Large intestine (tissue), 3 donors: Measurements from ENCODE around the gene CECR2. TPM values are rescaled to one million over a fixed set of nuclear protein-coding genes. Genes with fewer than 3 reads are reported as not detected.
A peak's percentile ranks its signal among the peaks of the same experiment; 100 is the strongest.
"Not testable (repeated sequence)": the region's sequence is repeated elsewhere in the genome, so short reads cannot be mapped to it uniquely, and the experiment has no call there.

Experiments used
- DNase-seq, 2 donors: peaks; one replicate each; pipeline versions ENCODE4 v3.0.0 to v3.0.0-alpha.2; 2013
- H3K27ac ChIP-seq: one replicate; pipeline ENCODE4 v1.5.1; 2013; ENCODE audit warnings: low read length
- H3K27me3 ChIP-seq: 2 replicates; pipeline ENCODE4 v1.6.1; 2013; ENCODE audit warnings: low read length; ENCODE audit not compliant: control insufficient read depth, insufficient read depth
- H3K36me3 ChIP-seq: 2 replicates; pipeline ENCODE4 v1.6.1; 2013; ENCODE audit warnings: low read length; ENCODE audit not compliant: control insufficient read depth, insufficient read depth
- H3K4me1 ChIP-seq: one replicate; pipeline ENCODE4 v1.6.1; 2013; ENCODE audit warnings: low read length; ENCODE audit not compliant: control insufficient read depth, insufficient read depth
- H3K4me3 ChIP-seq: one replicate; pipeline ENCODE4 v1.5.1; 2013; ENCODE audit warnings: low read length
- H3K9me3 ChIP-seq: one replicate; pipeline ENCODE4 v1.6.1; 2013; ENCODE audit warnings: mild to moderate bottlenecking, low read depth, low read length, moderate library complexity; ENCODE audit not compliant: control insufficient read depth
- WGBS: methylation state at CpG from one replicate; pipeline ENCODE4 v1.1.5; 2013; ENCODE audit warnings: low lambda C conversion rate; ENCODE audit not compliant: insufficient coverage; 5-methylcytosine and 5-hydroxymethylcytosine counted together
- polyA plus RNA-seq: library from polyadenylated mRNA; unstranded; fragments of 120-200 nt; gene quantifications from one replicate; pipeline ENCODE4 v1.2.1, GENCODE V29; 2013

Gene CECR2
- polyA plus RNA-seq, 1 donor: 1.7 TPM

DNA sequence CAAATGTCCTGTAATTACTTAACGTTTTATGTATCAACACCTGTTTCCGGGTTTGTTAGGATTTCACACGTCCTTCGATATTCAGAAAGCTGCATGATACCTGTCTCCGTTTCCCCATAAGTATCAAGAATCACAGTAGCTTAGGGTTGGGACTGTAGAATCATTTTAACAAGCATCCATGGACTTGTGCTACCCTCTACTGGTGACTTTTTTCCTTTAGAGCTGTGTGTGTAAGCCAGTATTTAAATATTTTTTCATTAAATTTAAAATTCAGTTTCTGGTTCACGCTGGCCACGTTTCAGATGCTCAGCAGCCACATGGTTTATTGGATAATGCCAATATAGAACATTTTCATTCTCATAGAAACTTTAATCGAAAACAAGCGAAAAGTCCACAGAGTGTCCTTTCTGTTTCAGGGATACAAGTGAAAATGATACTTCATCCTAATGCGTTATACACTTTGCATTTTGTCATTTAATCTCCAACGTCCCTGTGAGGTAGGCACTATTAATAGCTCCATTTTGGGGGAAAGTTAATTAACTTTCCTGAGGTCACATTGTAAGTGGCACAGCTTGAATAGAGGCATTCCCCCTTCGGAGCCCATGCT, 132.5 kb downstream of the CECR2 start:
- peak; percentile 45 to 46 for DNase-seq
- 40% methylated on average over 3 of the region's 12 CpGs for WGBS
- no peak overlapping the region for H3K4me3 ChIP-seq
- no peak overlapping the region for H3K27ac ChIP-seq
- H3K4me1 ChIP-seq: no peaks in the 10 kb centered on the region
- H3K9me3 ChIP-seq: no peaks in the 10 kb centered on the region
- no peaks in the 10 kb centered on the region for H3K36me3 ChIP-seq
- H3K27me3 ChIP-seq: no peaks in the 10 kb centered on the region

DNA sequence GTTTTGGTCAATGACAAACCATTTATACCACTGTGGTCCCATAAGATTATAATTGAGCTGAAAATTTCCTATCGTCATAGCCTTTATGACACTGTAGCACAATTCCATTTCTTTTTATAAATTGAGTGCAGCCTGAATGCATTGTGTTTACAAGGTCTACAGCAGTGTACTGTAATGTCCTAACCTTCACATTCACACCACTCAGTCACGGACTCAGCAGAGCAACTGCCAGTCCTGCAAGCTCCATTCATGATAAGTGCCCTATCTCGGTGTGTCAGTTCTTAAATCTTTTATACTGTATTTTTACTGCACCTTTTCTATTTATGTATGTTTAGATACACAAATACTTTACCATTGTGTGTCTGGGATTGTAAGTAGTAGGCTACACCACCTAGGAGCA, 138.8 kb downstream of the CECR2 start:
- Histone ChIP-seq H3K27me3 (no peaks in the 10 kb centered on the region), H3K36me3 (no peaks in the 10 kb centered on the region)
- no peak for DNase-seq

DNA sequence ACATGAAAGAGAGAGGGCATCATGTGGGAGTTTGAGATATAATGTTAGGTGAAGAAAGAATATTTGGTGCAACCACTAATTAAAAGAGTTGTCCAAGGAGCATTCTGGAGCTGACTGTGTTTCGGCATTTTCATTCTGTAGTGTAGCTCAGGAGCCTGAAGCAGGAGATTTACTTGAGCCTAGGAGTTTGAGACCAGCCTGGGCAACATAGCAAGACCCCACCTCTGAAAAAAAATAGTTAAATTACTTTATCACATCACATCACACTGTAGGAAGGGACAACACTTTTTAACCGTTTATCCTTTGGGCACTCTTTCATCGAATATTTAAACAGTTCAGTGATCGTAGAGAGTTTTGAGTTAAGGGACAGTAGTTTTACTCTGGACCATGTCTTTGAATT, 143.7 kb downstream of the CECR2 start:
- no peak overlapping the region for H3K4me3 ChIP-seq
- no peak overlapping the region for H3K27ac ChIP-seq
- H3K36me3 ChIP-seq: no peaks in the 10 kb centered on the region
- DNase-seq: no peak
- WGBS: 93% methylated on average over 3 of the region's 4 CpGs
- no peaks in the 10 kb centered on the region for H3K27me3 ChIP-seq
- H3K4me1 ChIP-seq: no peaks in the 10 kb centered on the region
- H3K9me3 ChIP-seq: no peaks in the 10 kb centered on the region

More for the DNA sequence above, 138.8 kb downstream of the CECR2 start:
- 100% methylated on average over 1 of the region's 3 CpGs for WGBS
- Histone ChIP-seq H3K4me3 (no peak overlapping the region), H3K4me1 (no peaks in the 10 kb centered on the region), H3K9me3 (no peaks in the 10 kb centered on the region), H3K27ac (no peak overlapping the region)

DNA sequence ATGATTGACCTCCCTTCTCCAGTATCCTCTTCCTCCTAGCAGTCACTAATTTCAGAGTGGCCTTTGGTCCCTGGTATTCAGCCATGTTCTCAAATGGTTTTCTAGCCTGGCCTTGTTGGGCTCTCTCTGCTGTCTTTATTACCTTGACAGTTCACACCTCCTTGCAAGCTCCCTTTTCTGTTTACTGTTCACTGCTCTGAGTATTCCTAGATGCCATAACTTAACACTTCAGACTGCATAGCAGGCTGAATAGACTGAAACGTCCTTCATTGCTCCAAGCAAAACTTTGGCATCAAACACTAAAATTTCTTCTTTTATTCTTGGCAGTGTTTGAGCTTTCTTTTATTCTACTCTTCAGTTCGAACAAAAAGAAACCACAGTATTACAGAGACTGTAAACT, 144.4 kb downstream of the CECR2 start:
- Histone ChIP-seq H3K27ac (no peak overlapping the region), H3K4me1 (no peaks in the 10 kb centered on the region), H3K4me3 (no peak overlapping the region), H3K9me3 (no peaks in the 10 kb centered on the region), H3K36me3 (no peaks in the 10 kb centered on the region), H3K27me3 (no peaks in the 10 kb centered on the region)
- DNase-seq: no peak
- WGBS: 71% methylated on average over 1 of the region's 2 CpGs

DNA sequence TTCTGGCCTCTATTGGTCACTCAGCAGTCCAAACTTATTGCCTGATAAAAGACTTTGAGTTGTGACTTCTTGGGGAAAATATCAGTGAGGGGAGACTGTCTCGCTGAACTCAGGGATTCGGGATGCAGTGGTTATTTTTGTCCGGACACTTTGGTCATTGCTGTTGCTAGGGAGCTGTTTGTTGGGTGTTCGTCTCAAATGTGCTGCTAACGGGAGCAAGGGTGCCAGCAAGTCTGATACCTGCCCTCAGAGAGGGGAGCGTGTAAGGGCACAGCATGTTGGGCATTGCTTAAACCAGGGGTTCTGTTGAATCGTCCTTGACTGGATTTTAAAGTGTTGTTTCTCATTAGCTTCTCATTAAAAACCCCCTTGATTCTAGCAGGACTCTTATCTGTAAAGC, 144.8 kb downstream of the CECR2 start:
- no peak for DNase-seq
- no peaks in the 10 kb centered on the region for H3K4me1 ChIP-seq
- H3K36me3 ChIP-seq: no peaks in the 10 kb centered on the region
- no peak overlapping the region for H3K4me3 ChIP-seq
- no CpG with 5 or more reads among the region's 7 CpGs for WGBS
- no peak overlapping the region for H3K27ac ChIP-seq
- H3K9me3 ChIP-seq: no peaks in the 10 kb centered on the region
- H3K27me3 ChIP-seq: no peaks in the 10 kb centered on the region

DNA sequence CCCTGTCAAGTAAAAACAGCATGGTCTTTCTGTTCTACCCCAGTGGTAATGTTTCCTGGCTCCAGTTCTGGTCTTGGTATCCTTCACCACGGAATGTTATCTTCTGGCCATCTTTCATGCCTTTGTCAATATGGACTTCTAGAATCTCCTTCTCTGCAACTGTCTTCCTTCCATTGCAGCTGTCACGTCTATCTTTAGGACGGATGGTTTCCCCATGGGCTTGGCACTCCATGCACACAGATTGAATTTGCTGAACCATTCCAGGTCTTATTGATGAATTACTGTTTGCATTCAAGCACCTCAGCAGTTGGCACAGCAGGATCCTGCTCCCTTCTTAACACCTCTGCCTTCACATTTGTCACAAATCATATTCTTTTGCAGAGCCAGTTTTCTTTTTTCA, 149.1 kb downstream of the CECR2 start:
- DNase-seq: no peak
- no peaks in the 10 kb centered on the region for H3K27me3 ChIP-seq
- WGBS: no CpG with 5 or more reads among the region's 3 CpGs
- H3K27ac ChIP-seq: no peak overlapping the region
- H3K4me1 ChIP-seq: no peaks in the 10 kb centered on the region
- no peaks in the 10 kb centered on the region for H3K36me3 ChIP-seq
- H3K4me3 ChIP-seq: no peak overlapping the region
- H3K9me3 ChIP-seq: no peaks in the 10 kb centered on the region

DNA sequence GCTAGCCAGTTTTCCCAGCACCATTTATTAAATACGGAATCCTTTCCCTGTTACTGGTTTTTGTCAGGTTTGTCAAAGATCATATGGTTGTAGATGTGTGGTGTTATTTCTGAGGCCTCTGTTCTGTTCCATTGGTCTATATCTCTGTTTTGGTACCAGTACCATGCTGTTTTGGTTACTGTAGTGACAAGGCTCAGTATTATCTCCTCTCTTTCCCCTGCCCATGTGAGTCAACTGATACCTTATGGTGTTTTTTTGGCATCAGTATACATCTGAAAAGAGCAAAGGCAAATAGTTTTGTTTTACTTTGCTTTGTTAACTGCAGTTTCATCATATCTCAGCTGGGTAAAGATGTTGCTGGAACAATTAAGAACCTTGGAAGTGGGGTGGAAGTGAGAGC, 152.7 kb downstream of the CECR2 start:
- not testable (repeated sequence) for DNase-seq, H3K36me3 ChIP-seq, H3K27me3 ChIP-seq, H3K4me1 ChIP-seq, H3K27ac ChIP-seq, H3K9me3 ChIP-seq, H3K4me3 ChIP-seq
- no CpG with 5 or more reads among the region's 1 CpG for WGBS

DNA sequence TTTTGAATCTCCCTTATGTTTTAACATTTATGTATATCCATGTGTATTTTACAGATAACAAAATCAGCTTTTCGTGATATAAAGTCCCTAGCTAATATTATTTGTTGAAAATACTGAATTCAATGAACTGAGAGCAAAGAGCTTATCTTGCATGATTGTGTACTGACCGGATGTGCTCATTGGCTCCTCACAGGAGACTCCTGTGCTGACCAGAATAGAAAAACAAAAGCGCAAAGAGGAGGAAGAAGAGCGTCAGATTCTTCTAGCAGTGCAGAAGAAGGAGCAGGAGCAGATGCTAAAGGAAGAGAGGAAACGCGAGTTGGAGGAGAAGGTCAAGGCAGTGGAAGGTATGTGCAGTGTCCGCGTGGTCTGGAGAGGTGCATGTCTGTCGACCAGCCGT, 154.7 kb downstream of the CECR2 start:
- 79% methylated on average over 3 of the region's 10 CpGs for WGBS
- Histone ChIP-seq H3K27ac (no peak overlapping the region), H3K4me3 (no peak overlapping the region), H3K36me3 (no peaks in the 10 kb centered on the region), H3K27me3 (no peaks in the 10 kb centered on the region), H3K9me3 (no peaks in the 10 kb centered on the region), H3K4me1 (no peaks in the 10 kb centered on the region)
- no peak for DNase-seq

DNA sequence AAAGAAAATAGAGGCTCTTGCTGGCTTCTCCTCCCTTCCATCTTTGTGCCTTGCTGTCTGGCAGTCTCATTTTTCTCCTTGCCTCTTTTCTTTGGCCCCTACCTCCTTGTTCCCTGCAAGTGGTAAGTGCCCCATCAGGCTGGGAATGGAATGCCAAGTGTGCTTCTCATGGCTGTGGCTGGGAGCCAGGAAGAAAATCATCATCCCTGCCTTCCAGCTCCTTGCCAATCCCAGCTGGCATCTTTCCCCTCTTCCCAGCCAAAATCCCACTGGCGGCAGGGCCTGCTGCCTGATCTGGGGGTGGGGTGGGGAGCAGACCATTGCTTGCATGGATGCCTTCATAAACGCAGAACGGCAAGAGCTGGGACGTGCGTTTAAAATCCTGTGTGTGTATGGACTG, 167.0 kb downstream of the CECR2 start:
- Histone ChIP-seq H3K27ac (no peak overlapping the region), H3K27me3 (no peaks in the 10 kb centered on the region), H3K36me3 (no peaks in the 10 kb centered on the region), H3K4me1 (no peaks in the 10 kb centered on the region), H3K4me3 (no peak overlapping the region), H3K9me3 (no peaks in the 10 kb centered on the region)
- no peak for DNase-seq
- 76% methylated on average over 3 of the region's 5 CpGs for WGBS

DNA sequence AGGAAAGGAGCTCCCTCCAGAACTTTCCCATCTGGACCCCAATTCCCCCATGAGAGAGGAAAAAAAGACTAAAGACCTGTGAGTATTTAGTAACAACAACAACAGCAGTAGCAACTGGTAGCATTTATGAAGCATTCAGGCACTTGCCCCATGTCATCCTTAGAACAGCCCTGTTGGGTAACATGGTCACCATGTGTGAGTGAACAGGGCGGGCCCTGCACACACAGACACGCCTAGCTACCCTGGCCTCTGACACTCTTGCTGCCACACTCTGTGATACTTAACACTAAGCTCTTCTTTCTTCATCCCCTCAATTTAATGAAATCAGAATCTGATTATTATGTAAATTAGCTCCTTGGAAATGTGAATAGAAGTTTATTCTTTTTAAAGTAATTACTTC, 167.9 kb downstream of the CECR2 start:
- no peaks in the 10 kb centered on the region for H3K4me1 ChIP-seq
- no peak overlapping the region for H3K4me3 ChIP-seq
- no peaks in the 10 kb centered on the region for H3K36me3 ChIP-seq
- no peaks in the 10 kb centered on the region for H3K27me3 ChIP-seq
- WGBS: no CpG with 5 or more reads among the region's 2 CpGs
- H3K9me3 ChIP-seq: no peaks in the 10 kb centered on the region
- peak; percentile 11 to 38 for DNase-seq
- H3K27ac ChIP-seq: no peak overlapping the region

DNA sequence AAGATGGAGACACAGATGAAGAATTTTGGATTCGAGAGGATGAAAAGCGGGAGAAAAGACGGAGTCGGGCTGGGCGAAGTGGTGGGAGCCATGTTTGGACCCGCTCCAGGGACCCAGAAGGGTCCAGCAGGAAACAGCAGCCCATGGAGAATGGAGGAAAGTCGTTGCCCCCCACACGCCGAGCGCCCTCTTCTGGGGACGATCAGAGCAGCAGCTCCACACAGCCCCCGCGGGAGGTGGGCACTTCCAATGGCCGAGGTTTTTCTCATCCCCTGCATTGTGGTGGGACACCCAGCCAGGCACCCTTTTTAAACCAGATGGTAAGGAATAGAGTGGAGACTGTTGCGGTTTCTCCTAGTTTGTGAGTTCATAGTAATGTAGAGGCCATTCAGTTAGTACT, 171.2 kb downstream of the CECR2 start:
- DNase-seq: no peak
- WGBS: no CpG with 5 or more reads among the region's 15 CpGs

More for the DNA sequence above, 171.2 kb downstream of the CECR2 start:
- H3K27ac ChIP-seq: no peak overlapping the region
- H3K4me1 ChIP-seq: no peaks in the 10 kb centered on the region
- H3K4me3 ChIP-seq: no peak overlapping the region
- H3K9me3 ChIP-seq: no peaks in the 10 kb centered on the region
- no peaks in the 10 kb centered on the region for H3K27me3 ChIP-seq
- no peaks in the 10 kb centered on the region for H3K36me3 ChIP-seq
